WTC11 (cell line): Measurements from ENCODE around the gene PHLDA2.

ENCODE experiments used
- ATF3 ChIP-seq: sonication (generic); formaldehyde crosslinking; conservative IDR thresholded peaks from 2 replicates; pipeline ENCODE4 v1.8.1; 2022; ENCODE audit warnings: mild to moderate bottlenecking, missing genetic modification reagents
- CTCF ChIP-seq: fragments of 200-600 bp; IDR thresholded peaks from 2 replicates; pipeline ENCODE4 v1.8.0; 2022; ENCODE audit warnings: antibody characterized with exemption
- TF ChIP-seq, protein P1 (sequence below): sonication (generic); formaldehyde crosslinking; conservative IDR thresholded peaks from 2 replicates; pipeline ENCODE4 v1.8.1; 2023; ENCODE audit warnings: mild to moderate bottlenecking, low read depth, missing genetic modification reagents, moderate library complexity

GRCh38 chr11:2920343-2920742 is 8.9 kb downstream of the PHLDA2 start:
- no peak for TF ChIP-seq CTCF
- TF ChIP-seq ATF3 (CRISPR knock-in tag): no peak
- TF ChIP-seq, protein P1, sequence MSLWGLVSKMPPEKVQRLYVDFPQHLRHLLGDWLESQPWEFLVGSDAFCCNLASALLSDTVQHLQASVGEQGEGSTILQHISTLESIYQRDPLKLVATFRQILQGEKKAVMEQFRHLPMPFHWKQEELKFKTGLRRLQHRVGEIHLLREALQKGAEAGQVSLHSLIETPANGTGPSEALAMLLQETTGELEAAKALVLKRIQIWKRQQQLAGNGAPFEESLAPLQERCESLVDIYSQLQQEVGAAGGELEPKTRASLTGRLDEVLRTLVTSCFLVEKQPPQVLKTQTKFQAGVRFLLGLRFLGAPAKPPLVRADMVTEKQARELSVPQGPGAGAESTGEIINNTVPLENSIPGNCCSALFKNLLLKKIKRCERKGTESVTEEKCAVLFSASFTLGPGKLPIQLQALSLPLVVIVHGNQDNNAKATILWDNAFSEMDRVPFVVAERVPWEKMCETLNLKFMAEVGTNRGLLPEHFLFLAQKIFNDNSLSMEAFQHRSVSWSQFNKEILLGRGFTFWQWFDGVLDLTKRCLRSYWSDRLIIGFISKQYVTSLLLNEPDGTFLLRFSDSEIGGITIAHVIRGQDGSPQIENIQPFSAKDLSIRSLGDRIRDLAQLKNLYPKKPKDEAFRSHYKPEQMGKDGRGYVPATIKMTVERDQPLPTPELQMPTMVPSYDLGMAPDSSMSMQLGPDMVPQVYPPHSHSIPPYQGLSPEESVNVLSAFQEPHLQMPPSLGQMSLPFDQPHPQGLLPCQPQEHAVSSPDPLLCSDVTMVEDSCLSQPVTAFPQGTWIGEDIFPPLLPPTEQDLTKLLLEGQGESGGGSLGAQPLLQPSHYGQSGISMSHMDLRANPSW (CRISPR knock-in tag): no peak
